NCI-H1436 (cell line): ENCODE results near the gene ENPP7.

Experiments
- DNase-seq: peaks from one replicate; lab custom pipeline; 2025; lab: John Stamatoyannopoulos, UW

ENPP7 gene

GRCh38 chr17:79791735-79792161, 61.0 kb downstream of the ENPP7 start:
- DNase-seq: no peak
